PC-3 (cell line): ENCODE data around the gene KRR1. TPM values are rescaled to one million over a fixed set of nuclear protein-coding genes. Genes with fewer than 3 reads are reported as not detected.

Experiments
- ATAC-seq: fragments of 200-7000 bp; cut with Tn5 transposase; 2 replicates; pipeline ENCODE4 v1.9.1; 2020; ENCODE audit warnings: mild to moderate bottlenecking, moderate library complexity
- BruUV-seq: library from RNA; stranded (reverse); fragments of 400-500 nt; replicated peaks from 2 replicates; lab custom pipeline; 2021; lab: Mats Ljungman, UMichigan
- CTCF ChIA-PET: fragments of 300-600 bp; sonication (Branson Sonifier 250); formaldehyde crosslinking; loops from one replicate; lab custom pipeline; 2022; ENCODE audit warnings: antibody characterized with exemption; lab: Charles Lee
- POLR2A ChIA-PET: fragments of 300-600 bp; sonication (Branson Sonifier 250); formaldehyde crosslinking; loops from one replicate; lab custom pipeline; 2022; ENCODE audit warnings: antibody characterized with exemption; ENCODE audit not compliant: unreplicated experiment; lab: Charles Lee
- DNase-seq: peaks from one replicate; pipeline ENCODE4 v3.0.0-alpha.2; 2015
- H2AFZ ChIP-seq: fragments of 300-600 bp; sonication (generic); 2 replicates; pipeline ENCODE4 v1.6.0; 2016; ENCODE audit warnings: antibody characterized with exemption, low read length
- H3F3A ChIP-seq: fragments of 300-600 bp; sonication (generic); one replicate; pipeline ENCODE4 v1.6.0; 2017; ENCODE audit warnings: antibody characterized with exemption, low read length, control low read depth, mild to moderate bottlenecking; ENCODE audit not compliant: unreplicated experiment
- H3K27ac ChIP-seq: fragments of 300-600 bp; sonication (generic); 2 replicates; pipeline ENCODE4 v1.5.1; 2016; ENCODE audit warnings: mild to moderate bottlenecking, low read length
- H3K27me3 ChIP-seq: fragments of 300-600 bp; sonication (generic); 2 replicates; pipeline ENCODE4 v1.6.1; 2016; ENCODE audit warnings: low read length, mixed read lengths
- H3K36me3 ChIP-seq: fragments of 300-600 bp; sonication (generic); 2 replicates; pipeline ENCODE4 v1.6.1; 2016; ENCODE audit warnings: low read depth, mixed run types, low read length, mixed read lengths
- H3K4me1 ChIP-seq: fragments of 300-600 bp; sonication (generic); 2 replicates; pipeline ENCODE4 v1.5.1; 2016; ENCODE audit warnings: low read length; ENCODE audit not compliant: insufficient read depth
- H3K4me2 ChIP-seq: fragments of 300-600 bp; sonication (generic); 2 replicates; pipeline ENCODE4 v1.6.0; 2016; ENCODE audit warnings: low read length
- H3K4me3 ChIP-seq: fragments of 300-600 bp; sonication (generic); 2 replicates; pipeline ENCODE4 v1.5.1; 2016; ENCODE audit warnings: mild to moderate bottlenecking, low read length, mixed read lengths
- H3K79me2 ChIP-seq: fragments of 300-600 bp; sonication (generic); 2 replicates; pipeline ENCODE4 v1.6.1; 2017; ENCODE audit warnings: low read length, mixed read lengths
- H3K9ac ChIP-seq: fragments of 300-600 bp; sonication (generic); 2 replicates; pipeline ENCODE4 v1.6.0; 2016; ENCODE audit warnings: mild to moderate bottlenecking, low read length
- H3K9me2 ChIP-seq: fragments of 300-600 bp; sonication (generic); replicated peaks from 2 replicates; pipeline ENCODE4 v1.6.1; 2016; ENCODE audit warnings: mixed run types, low read length, mixed read lengths
- H3K9me3 ChIP-seq: fragments of 300-600 bp; sonication (generic); 2 replicates; pipeline ENCODE4 v1.6.1; 2016; ENCODE audit warnings: low read length, mixed read lengths
- H4K20me1 ChIP-seq: fragments of 300-600 bp; sonication (generic); 2 replicates; pipeline ENCODE4 v1.6.1; 2016; ENCODE audit warnings: low read length, mixed read lengths
- EZH2 ChIP-seq: fragments of 300-600 bp; sonication (generic); IDR thresholded peaks from one replicate; pipeline ENCODE4 v1.6.1; 2017; ENCODE audit warnings: antibody characterized with exemption, mild to moderate bottlenecking, low read length; ENCODE audit not compliant: unreplicated experiment
- EZH2phosphoT487 ChIP-seq: fragments of 300-600 bp; sonication (generic); IDR thresholded peaks from 2 replicates; pipeline ENCODE4 v1.6.1; 2018; ENCODE audit warnings: mild to moderate bottlenecking, antibody characterized with exemption, low read length, borderline replicate concordance
- intact Hi-C: fragments of 100-400 bp; cut with micrococcal nuclease; formaldehyde crosslinking; loops from 2 replicates; pipeline ENCODE4 v1.9.0; 2023
- total RNA-seq: library from RNA; depleted of rRNA; stranded (reverse); fragments of >200 nt; gene quantifications from 2 replicates; pipeline ENCODE4 v1.2.3, GENCODE V29; 2014
- TF ChIP-seq, protein P1 (sequence below): fragments of 300-600 bp; sonication (generic); conservative IDR thresholded peaks from 2 replicates; pipeline ENCODE4 v1.5.1; 2017; ENCODE audit warnings: antibody characterized with exemption, low read depth, mild to moderate bottlenecking, low read length

The KRR1 gene
- total RNA-seq, 1 experiment from 2014 or later: 68.4 TPM

- H2AFZ ChIP-seq: no peak overlapping the region
- H3K9me3 ChIP-seq: no peaks in the 10 kb centered on the region
- no peak for ATAC-seq
- POLR2A ChIA-PET: no interaction called here
- CTCF ChIA-PET: interaction anchor here (0.7 kb wide), 1 partner anchor 211 kb away, joined by 3 read pairs; no protein-coding TSS in a partner anchor
- no peaks in the 10 kb centered on the region for H3K9me2 ChIP-seq
- no peak overlapping the region for H3K4me3 ChIP-seq
- DNase-seq: no peak
- no peak overlapping the region for H3K9ac ChIP-seq
- H3K27me3 ChIP-seq: no peaks in the 10 kb centered on the region
- no TSS peak for BruUV-seq
- peaks cover 32% of the 10 kb centered on the region for H3K4me1 ChIP-seq
- H3K36me3 ChIP-seq: no peaks in the 10 kb centered on the region
- no peaks in the 10 kb centered on the region for H4K20me1 ChIP-seq
- peaks cover 31% of the 10 kb centered on the region for H3K79me2 ChIP-seq
- TF ChIP-seq EZH2: no peak
- no peak for TF ChIP-seq EZH2phosphoT487
- TF ChIP-seq, protein P1, sequence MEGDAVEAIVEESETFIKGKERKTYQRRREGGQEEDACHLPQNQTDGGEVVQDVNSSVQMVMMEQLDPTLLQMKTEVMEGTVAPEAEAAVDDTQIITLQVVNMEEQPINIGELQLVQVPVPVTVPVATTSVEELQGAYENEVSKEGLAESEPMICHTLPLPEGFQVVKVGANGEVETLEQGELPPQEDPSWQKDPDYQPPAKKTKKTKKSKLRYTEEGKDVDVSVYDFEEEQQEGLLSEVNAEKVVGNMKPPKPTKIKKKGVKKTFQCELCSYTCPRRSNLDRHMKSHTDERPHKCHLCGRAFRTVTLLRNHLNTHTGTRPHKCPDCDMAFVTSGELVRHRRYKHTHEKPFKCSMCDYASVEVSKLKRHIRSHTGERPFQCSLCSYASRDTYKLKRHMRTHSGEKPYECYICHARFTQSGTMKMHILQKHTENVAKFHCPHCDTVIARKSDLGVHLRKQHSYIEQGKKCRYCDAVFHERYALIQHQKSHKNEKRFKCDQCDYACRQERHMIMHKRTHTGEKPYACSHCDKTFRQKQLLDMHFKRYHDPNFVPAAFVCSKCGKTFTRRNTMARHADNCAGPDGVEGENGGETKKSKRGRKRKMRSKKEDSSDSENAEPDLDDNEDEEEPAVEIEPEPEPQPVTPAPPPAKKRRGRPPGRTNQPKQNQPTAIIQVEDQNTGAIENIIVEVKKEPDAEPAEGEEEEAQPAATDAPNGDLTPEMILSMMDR: no peak
- H3K4me2 ChIP-seq: peak overlapping the region; percentile 9; the same call in 1 of the 2 replicates
- H3F3A ChIP-seq: no peaks in the 10 kb centered on the region
- intact Hi-C loops: loop anchor here (10.0 kb wide), 1 partner anchor 319 kb away; no protein-coding TSS in a partner anchor
- no peak overlapping the region for H3K27ac ChIP-seq
These were observed 28.0 kb downstream of the KRR1 start for GRCh38 chr12:75483431-75483830.

DNA sequence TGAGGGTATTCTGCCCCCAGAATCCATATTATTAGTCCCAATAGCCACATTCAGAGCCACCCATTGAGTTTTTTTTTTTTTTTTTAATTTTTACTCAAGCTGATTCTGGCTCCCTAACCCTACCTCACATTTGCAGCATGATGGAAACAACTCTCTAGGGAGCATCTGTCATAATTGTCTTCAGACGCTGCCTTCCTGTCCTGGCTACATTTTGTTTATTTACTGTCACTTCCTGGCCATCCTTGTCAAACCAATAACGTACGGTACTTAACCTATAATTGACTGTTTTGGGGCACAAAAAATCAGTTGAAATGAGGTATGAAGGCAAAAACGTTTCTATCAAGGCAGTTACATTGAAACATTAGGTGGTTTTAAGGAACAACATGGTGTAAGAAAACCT, 28.8 kb downstream of the KRR1 start:
- peak overlapping the region; percentile 92 for H3K4me2 ChIP-seq
- ATAC-seq (no peak), DNase-seq (no peak)
- no peaks in the 10 kb centered on the region for H3K27me3 ChIP-seq
- H2AFZ ChIP-seq: no peak overlapping the region
- TF ChIP-seq EZH2phosphoT487 (no peak), EZH2 (no peak)
- TF ChIP-seq, protein P1: no peak
- H3K9ac ChIP-seq: no peak overlapping the region
- BruUV-seq: no TSS peak
- intact Hi-C loops: loop anchor here (10.0 kb wide), 1 partner anchor 318 kb away; no protein-coding TSS in a partner anchor
- POLR2A ChIA-PET: interaction anchor here (0.5 kb wide), 1 partner anchor 25 kb away, joined by 8 read pairs; no protein-coding TSS in a partner anchor
- H4K20me1 ChIP-seq: no peaks in the 10 kb centered on the region
- peaks cover 32% of the 10 kb centered on the region for H3K4me1 ChIP-seq
- H3F3A ChIP-seq: no peaks in the 10 kb centered on the region
- H3K9me2 ChIP-seq: no peaks in the 10 kb centered on the region
- no peaks in the 10 kb centered on the region for H3K9me3 ChIP-seq
- no peak overlapping the region for H3K4me3 ChIP-seq
- H3K27ac ChIP-seq: no peak overlapping the region
- no peaks in the 10 kb centered on the region for H3K36me3 ChIP-seq
- H3K79me2 ChIP-seq: peaks cover 31% of the 10 kb centered on the region
- CTCF ChIA-PET: no interaction called here

DNA sequence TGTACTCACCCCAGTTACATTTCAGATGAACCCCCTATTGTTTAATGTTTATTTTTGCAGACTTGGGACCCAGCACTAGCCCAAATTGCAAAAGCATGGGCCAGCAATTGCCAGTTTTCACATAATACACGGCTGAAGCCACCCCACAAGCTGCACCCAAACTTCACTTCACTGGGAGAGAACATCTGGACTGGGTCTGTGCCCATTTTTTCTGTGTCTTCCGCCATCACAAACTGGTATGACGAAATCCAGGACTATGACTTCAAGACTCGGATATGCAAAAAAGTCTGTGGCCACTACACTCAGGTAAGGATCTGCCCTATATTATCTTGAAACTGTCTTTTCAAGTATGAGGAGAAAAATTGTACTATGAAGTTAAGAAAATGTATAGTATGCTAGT, 29.6 kb downstream of the KRR1 start:
- Histone ChIP-seq H4K20me1 (no peaks in the 10 kb centered on the region), H3K4me3 (peak overlapping the region; percentile 67), H3K4me1 (peaks cover 32% of the 10 kb centered on the region), H3F3A (no peaks in the 10 kb centered on the region), H3K36me3 (no peaks in the 10 kb centered on the region), H3K27me3 (no peaks in the 10 kb centered on the region), H3K9me3 (no peaks in the 10 kb centered on the region), H3K9me2 (no peaks in the 10 kb centered on the region), H2AFZ (peak overlapping the region; percentile 75; the same call in 1 of the 2 replicates), H3K9ac (0 out of 2 replicates have a peak overlapping the region, but pooled peaks have one; percentile 61), H3K4me2 (peak overlapping the region; percentile 92), H3K79me2 (peaks cover 31% of the 10 kb centered on the region), H3K27ac (peak overlapping the region; percentile 77; the same call in 1 of the 2 replicates)
- POLR2A ChIA-PET: no interaction called here
- DNase-seq (no peak), ATAC-seq (no peak)
- intact Hi-C loops: loop anchor here (2.0 to 10.0 kb wide), 2 partner anchors 91 to 317 kb away; partner anchors contain the start of gene GLIPR1L2
- CTCF ChIA-PET: no interaction called here
- BruUV-seq: no TSS peak
- TF ChIP-seq, protein P1: no peak
- TF ChIP-seq EZH2phosphoT487 (no peak), EZH2 (no peak)
